GM12801 (cell line): ENCODE data around the gene AKT1S1.

Source experiments
- TF ChIP-seq, protein P1 (sequence below): IDR thresholded peaks from one replicate; pipeline ENCODE4 v1.5.1; 2011; ENCODE audit warnings: control low read depth; ENCODE audit not compliant: insufficient read length; ENCODE audit errors: extremely low read depth

Gene AKT1S1

DNA sequence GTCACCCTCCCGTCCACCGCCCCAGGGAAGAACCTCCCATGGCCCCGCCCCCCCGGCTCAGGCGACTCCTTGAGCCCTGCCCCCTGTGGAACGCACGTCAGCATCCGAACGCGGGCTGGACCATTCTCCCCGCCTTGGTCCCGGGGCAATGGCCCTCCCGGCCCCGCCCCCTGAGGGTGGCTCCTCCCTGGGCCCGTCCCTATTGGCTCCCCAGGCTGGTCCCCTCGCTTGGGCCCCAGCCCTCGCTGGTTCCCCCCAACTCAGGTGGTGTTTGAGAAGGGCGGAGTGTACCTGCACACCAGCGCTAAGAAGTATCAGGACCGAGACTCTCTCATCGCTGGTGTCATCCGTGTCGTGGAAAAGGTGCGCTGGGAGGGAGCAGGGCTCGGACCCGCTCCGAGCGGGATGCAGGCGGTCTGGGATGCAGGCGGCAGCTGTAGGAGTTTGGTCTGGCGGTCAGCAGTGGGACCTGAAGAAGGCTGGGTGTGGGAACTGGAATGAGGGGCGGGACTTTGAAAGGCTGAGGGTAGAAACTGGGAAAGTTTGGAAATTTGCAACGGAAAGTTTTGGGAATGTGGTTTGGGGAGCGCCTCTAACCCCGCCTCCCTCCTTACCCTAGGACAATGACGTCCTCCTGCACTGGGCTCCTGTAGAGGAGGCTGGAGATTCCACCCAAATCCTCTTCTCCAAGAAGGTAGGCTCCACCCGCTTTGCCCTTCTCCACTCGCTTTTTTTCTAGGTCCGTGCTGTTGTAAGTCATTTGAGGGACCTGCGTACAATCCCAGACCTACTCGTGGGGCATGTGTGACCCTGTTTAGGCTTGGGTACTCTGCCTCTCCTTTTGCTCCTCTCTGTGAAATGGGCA, 956 bp upstream of the AKT1S1 start:
- TF ChIP-seq, protein P1, sequence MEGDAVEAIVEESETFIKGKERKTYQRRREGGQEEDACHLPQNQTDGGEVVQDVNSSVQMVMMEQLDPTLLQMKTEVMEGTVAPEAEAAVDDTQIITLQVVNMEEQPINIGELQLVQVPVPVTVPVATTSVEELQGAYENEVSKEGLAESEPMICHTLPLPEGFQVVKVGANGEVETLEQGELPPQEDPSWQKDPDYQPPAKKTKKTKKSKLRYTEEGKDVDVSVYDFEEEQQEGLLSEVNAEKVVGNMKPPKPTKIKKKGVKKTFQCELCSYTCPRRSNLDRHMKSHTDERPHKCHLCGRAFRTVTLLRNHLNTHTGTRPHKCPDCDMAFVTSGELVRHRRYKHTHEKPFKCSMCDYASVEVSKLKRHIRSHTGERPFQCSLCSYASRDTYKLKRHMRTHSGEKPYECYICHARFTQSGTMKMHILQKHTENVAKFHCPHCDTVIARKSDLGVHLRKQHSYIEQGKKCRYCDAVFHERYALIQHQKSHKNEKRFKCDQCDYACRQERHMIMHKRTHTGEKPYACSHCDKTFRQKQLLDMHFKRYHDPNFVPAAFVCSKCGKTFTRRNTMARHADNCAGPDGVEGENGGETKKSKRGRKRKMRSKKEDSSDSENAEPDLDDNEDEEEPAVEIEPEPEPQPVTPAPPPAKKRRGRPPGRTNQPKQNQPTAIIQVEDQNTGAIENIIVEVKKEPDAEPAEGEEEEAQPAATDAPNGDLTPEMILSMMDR: no peak

DNA sequence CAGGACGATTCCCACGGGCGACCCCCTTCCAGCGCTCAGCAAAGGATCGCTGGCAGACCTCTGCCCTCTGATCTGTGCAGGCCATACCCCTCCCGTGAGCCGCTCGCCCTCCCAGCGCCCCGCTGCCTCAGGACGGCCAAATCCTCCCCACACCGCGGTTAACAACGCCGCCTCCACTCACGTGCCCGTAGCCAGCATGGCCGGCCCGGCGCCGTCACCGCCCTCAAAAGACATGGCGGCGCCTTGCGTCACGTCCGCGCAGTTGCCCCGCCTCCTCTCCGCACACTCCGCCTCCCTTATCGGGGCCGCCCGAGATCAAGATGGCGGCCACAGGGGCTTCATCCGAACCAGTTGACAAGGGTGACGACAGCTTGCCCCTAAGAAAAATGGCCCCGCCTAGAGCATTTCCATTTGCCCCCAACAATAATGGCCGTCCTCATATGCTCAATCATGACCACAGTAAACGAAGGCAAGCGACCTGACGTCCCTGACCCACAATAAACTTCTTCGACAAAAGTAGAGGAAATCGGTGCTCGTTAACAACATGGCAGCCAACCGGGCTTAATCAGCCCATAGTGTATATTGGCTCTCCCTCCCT, 634 bp downstream of the AKT1S1 start:
- TF ChIP-seq, protein P1: no peak

DNA sequence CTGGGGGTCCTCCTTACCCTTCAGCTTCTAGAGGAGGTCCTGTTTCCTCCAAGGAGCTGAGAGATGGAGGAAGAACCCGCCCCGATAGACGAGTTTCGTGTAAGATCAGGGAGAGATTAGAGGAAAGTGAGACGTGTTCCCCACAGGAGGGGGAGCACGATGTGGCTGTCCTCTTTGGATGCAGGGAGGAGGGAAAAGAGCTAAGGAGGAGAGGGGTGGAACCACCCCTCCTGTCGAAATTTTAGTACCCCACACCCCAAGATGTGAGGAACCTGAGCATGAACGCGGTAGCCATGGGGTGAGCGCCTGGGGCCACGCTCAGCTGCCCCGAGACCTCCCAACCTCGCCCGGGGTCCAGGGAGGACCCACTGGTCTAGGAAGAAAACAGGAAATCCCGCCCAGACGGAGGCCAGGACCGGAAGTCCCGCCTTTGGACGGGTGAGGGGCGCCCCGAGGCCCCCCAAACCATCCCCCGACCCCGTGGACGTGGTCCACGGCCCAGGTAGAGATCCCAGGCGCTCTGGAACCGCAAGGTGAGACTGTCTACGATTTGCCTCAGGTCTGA, 1.2 kb downstream of the AKT1S1 start:
- TF ChIP-seq, protein P1: no peak

DNA sequence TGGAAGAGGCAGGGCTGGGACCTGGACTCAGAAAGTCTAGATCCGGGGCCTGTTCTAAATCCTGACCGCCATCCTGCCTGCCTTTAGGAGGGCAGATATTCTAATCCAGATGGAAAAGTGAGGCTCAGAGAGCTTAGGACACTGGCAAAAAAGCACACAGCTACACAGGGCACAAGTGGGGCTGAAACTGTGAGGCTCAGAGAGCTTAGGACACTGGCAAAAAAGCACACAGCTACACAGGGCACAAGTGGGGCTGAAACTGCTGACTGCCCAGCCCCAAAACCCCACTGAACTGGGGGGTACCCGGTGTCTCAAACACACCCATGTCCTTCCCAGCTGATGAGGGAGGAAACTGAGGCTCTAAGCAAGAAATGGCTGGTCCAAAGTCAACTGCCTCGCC, 2.0 kb downstream of the AKT1S1 start:
- TF ChIP-seq, protein P1: no peak

DNA sequence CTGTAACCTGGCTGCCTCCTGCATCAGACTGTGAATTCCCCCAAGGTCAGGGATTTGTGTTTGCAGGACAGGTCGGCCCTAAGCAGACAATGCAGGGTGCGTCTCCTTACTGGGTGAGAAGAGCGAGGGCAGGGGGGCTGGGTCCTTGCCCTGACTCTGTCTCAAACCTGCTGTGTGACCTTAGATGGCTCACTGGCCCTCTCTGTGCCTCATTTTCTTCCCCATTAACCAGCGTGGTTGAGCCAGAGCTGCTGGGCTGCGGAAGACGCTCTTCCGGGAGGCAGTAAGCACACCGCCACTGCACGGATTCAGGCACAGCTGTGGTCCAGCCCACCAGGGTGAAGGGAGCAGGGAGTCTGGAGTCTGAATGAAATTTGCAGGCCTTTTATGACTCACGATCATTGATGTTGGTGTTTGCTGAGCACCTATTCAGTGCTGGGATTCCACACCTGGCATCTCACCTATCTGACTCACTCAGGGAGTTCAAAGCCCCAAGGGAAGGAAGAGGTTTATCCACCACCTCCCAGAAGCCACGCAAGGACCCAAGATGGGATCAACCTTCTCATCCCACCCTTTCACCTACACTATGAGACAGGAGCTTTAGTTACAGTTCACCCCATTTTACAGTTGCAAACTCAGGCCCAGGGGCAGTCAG, 2.5 kb downstream of the AKT1S1 start:
- TF ChIP-seq, protein P1: no peak

DNA sequence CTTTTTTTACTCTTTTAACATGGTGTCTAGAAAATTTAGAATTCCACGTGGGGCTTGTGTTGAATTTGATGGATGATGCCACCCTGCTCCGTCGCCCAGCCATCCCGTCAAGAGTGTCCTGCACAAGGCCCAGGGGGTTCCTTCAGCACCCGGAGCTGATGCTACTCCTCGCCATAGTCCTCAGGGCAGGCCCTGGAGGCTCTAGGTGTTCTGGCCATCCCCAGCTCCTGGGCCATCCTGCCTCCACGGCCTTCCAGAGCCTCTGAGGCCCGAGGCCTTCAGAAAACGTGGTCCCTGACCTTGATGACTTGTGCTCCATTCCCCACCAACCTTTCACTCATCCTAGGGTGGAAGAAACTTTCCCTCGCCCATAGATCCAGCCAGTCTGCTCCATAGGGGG, 3.3 kb downstream of the AKT1S1 start:
- TF ChIP-seq, protein P1: no peak

DNA sequence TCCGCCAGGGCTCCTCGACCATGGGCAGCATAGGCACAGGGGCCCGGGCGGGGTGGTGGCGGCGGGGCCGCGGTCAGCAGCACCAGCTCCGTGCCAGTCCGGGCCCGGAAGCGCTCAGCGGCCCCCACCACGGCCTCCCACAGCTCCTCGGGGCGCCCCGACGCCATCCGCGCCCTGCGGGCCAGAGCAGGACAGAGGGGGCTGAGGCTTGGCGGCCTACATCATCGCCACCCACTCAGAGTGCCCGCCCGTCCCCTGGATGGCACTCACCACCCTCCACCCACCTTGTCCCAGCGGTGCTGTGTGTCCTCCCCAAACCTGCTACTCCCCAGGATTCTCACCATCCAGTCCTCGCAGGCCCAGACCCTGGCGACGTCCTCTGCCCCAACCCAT, 4.0 kb downstream of the AKT1S1 start:
- TF ChIP-seq, protein P1: no peak
